HepG2 (cell line): Measurements from ENCODE around the gene TLK2. TPM values are rescaled to one million over a fixed set of nuclear protein-coding genes. Genes with fewer than 3 reads are reported as not detected.

Experiments used
- ATAC-seq: fragments of 200-7000 bp; cut with Tn5 transposase; 3 replicates; pipeline ENCODE4 v1.9.1; 2020; ENCODE audit warnings: mild to moderate bottlenecking, moderate library complexity
- BruUV-seq: library from RNA; stranded (reverse); fragments of 400-500 nt; replicated peaks from 2 replicates; lab custom pipeline; 2021; lab: Mats Ljungman, UMichigan
- CTCF ChIA-PET: fragments of 300-600 bp; formaldehyde crosslinking; extraction: SDS; loops from one replicate; lab custom pipeline; 2021; ENCODE audit warnings: low total read pairs, inconsistent platforms, low intra/inter-chr PET ratio; lab: Yijun Ruan, JAX
- POLR2A ChIA-PET: fragments of 350-600 bp; sonication (Branson Sonifier 250); formaldehyde crosslinking; loops from one replicate; lab custom pipeline; 2020; ENCODE audit warnings: antibody characterized with exemption, inconsistent platforms; lab: Yijun Ruan, JAX
- DNase-seq: peaks from one replicate; pipeline ENCODE4 v3.0.0-alpha.2; 2015; ENCODE audit warnings: low spot score
- FAIRE-seq: peaks from 3 replicates; lab custom pipeline; 2011; peaks lifted over from hg19 to GRCh38; lab: Jason Lieb, UNC
- H2AFZ ChIP-seq: one replicate; pipeline ENCODE4 v1.6.1; 2011; ENCODE audit warnings: low read length, inconsistent platforms
- H3K27ac ChIP-seq: fragments of 300-600 bp; 3 replicates; pipeline ENCODE4 v1.8.0; 2011; ENCODE audit warnings: mixed run types, mild to moderate bottlenecking, mixed read lengths, low read length, inconsistent platforms; ENCODE audit not compliant: insufficient read depth; ENCODE audit errors: extremely low read length
- H3K27me3 ChIP-seq, 2 experiments: fragments of 200-600 bp in 1 of 2; 2 replicates in 1 of 2; 3 replicates in 1 of 2; pipeline versions ENCODE4 v1.6.0 to v1.8.0; 2011; ENCODE audit warnings: low read length in 2 of 2, mild to moderate bottlenecking in 2 of 2, moderate library complexity in 2 of 2, inconsistent platforms in 1 of 2; ENCODE audit not compliant: insufficient read depth in 2 of 2, control insufficient read depth in 1 of 2
- H3K36me3 ChIP-seq, 2 experiments: fragments of 200-600 bp in 1 of 2; replicated peaks in 1 of 2; 2 replicates in 1 of 2; 3 replicates in 1 of 2; pipeline versions ENCODE4 v1.5.1 to v1.8.0; 2011; ENCODE audit warnings: low read length in 2 of 2, inconsistent platforms in 1 of 2; ENCODE audit not compliant: insufficient read depth in 2 of 2, control insufficient read depth in 1 of 2
- H3K4me1 ChIP-seq: 2 replicates; pipeline ENCODE4 v1.5.1; 2012; ENCODE audit warnings: low read length, inconsistent platforms; ENCODE audit not compliant: insufficient read depth
- H3K4me2 ChIP-seq: 2 replicates; pipeline ENCODE4 v1.6.0; 2011; ENCODE audit warnings: low read depth, low read length, inconsistent platforms
- H3K4me3 ChIP-seq, 3 experiments: fragments of 200-600 bp in 1 of 3; sonication (generic), shearing (Covaris generic) in 1 of 3; replicated peaks in 1 of 3; 2 replicates each; pipeline ENCODE4 v1.5.1; 2011 to 2016; ENCODE audit warnings: low read length in 3 of 3, inconsistent platforms in 2 of 3, low read depth in 2 of 3, mild to moderate bottlenecking in 2 of 3, control low read depth in 1 of 3, mixed read lengths in 1 of 3; ENCODE audit not compliant: insufficient read depth in 1 of 3
- H3K79me2 ChIP-seq: one replicate; pipeline ENCODE4 v1.6.1; 2011; ENCODE audit warnings: low read length, inconsistent platforms; ENCODE audit not compliant: insufficient read depth
- H3K9ac ChIP-seq: 2 replicates; pipeline ENCODE4 v1.6.0; 2011; ENCODE audit warnings: mild to moderate bottlenecking, low read depth, low read length, inconsistent platforms; ENCODE audit not compliant: insufficient read depth
- H3K9me3 ChIP-seq: 2 replicates; pipeline ENCODE4 v1.5.1; 2012; ENCODE audit warnings: mild to moderate bottlenecking, low read length
- H4K20me1 ChIP-seq: 2 replicates; pipeline ENCODE4 v1.6.0; 2011; ENCODE audit warnings: inconsistent platforms, mild to moderate bottlenecking, low read length, moderate library complexity; ENCODE audit not compliant: insufficient read depth
- DDIT3 ChIP-seq: sonication (generic); formaldehyde crosslinking; IDR thresholded peaks from 2 replicates; pipeline ENCODE4 v1.4.0; 2020; ENCODE audit warnings: mild to moderate bottlenecking, missing genetic modification reagents
- EHMT2 ChIP-seq: fragments of 200-600 bp; sonication (generic); IDR thresholded peaks from 2 replicates; pipeline ENCODE4 v1.7.0; 2017; ENCODE audit warnings: antibody characterized with exemption, low read depth, low read length, borderline replicate concordance
- GATA4 ChIP-seq: sonication (generic); IDR thresholded peaks from 2 replicates; pipeline ENCODE4 v1.6.1; 2016; ENCODE audit warnings: antibody characterized with exemption, low read depth, borderline replicate concordance
- GMEB2 ChIP-seq: IDR thresholded peaks from 2 replicates; pipeline ENCODE4 v1.6.1; 2016; ENCODE audit warnings: missing biosample characterization, missing genetic modification reagents, low read depth
- HDAC1 ChIP-seq: sonication (generic); formaldehyde crosslinking; IDR thresholded peaks from 2 replicates; pipeline ENCODE4 v1.5.1; 2020; ENCODE audit warnings: mild to moderate bottlenecking, missing genetic modification reagents
- NCOR1 ChIP-seq: fragments of 200-600 bp; sonication (generic); IDR thresholded peaks from 2 replicates; pipeline ENCODE4 v1.7.0; 2017; ENCODE audit warnings: antibody characterized with exemption, low read length, borderline replicate concordance
- NFYB ChIP-seq: sonication (generic); formaldehyde crosslinking; IDR thresholded peaks from 2 replicates; pipeline ENCODE4 v1.4.0; 2020; ENCODE audit warnings: missing genetic modification reagents
- RELA ChIP-seq: sonication (generic); formaldehyde crosslinking; IDR thresholded peaks from 2 replicates; pipeline ENCODE4 v1.4.0; 2020; ENCODE audit warnings: missing genetic modification reagents
- RFX3 ChIP-seq: IDR thresholded peaks from 2 replicates; pipeline ENCODE4 v1.6.1; 2016; ENCODE audit warnings: missing biosample characterization, missing genetic modification reagents
- TFDP1 ChIP-seq: IDR thresholded peaks from 2 replicates; pipeline ENCODE4 v1.6.1; 2016; ENCODE audit warnings: missing compliant biosample characterization, missing genetic modification reagents, borderline replicate concordance
- ZKSCAN5 ChIP-seq: sonication (generic); formaldehyde crosslinking; IDR thresholded peaks from 2 replicates; pipeline ENCODE4 v1.5.1; 2020; ENCODE audit warnings: mild to moderate bottlenecking, missing genetic modification reagents
- ZNF124 ChIP-seq: sonication (generic); formaldehyde crosslinking; IDR thresholded peaks from 2 replicates; pipeline ENCODE4 v1.4.0; 2020; ENCODE audit warnings: missing genetic modification reagents
- ZNF367 ChIP-seq: sonication (generic); formaldehyde crosslinking; IDR thresholded peaks from 2 replicates; pipeline ENCODE4 v1.4.0; 2020; ENCODE audit warnings: missing genetic modification reagents, borderline replicate concordance
- ZNF407 ChIP-seq: sonication (generic); formaldehyde crosslinking; IDR thresholded peaks from one replicate; pipeline ENCODE4 v1.5.1; 2020; ENCODE audit warnings: mild to moderate bottlenecking, missing genetic modification reagents; ENCODE audit errors: not compliant biosample characterization
- ZNF674 ChIP-seq: sonication (generic); formaldehyde crosslinking; IDR thresholded peaks from 2 replicates; pipeline ENCODE4 v1.5.0; 2020; ENCODE audit warnings: low read depth, mild to moderate bottlenecking, missing genetic modification reagents
- WGBS: methylation state at CpG from one replicate; pipeline ENCODE4 v1.1.6; 2017; ENCODE audit warnings: low lambda C conversion rate; 5-methylcytosine and 5-hydroxymethylcytosine counted together
- in situ Hi-C: cut with HindIII; loops from 2 replicates; pipeline ENCODE4 v1.10.0; 2017; ENCODE audit warnings: low pct_unique_long_range_greater_than_20kb; ENCODE audit not compliant: extremely low pct_ligation_motif_present
- intact Hi-C: fragments of 100-400 bp; cut with micrococcal nuclease; formaldehyde crosslinking; loops from one replicate; pipeline ENCODE4 v1.10.0; 2022; ENCODE audit not compliant: unreplicated experiment
- polyA plus RNA-seq, 8 experiments: library from polyadenylated mRNA; depleted of rRNA in 3 of 8; stranded (reverse) in 7 of 8; unstranded in 1 of 8; fragments of >200 nt; fragmentation: Illumina TruSeq in 4 of 8; extraction: Trizol in 4 of 8; gene quantifications; 2 replicates each; pipeline versions ENCODE4 v1.2.1 to v1.2.3, GENCODE V29; 2011 to 2016; ENCODE audit warnings: low read depth in 4 of 8, missing spikeins in 1 of 8, mixed read lengths in 1 of 8; ENCODE audit not compliant: insufficient read depth in 1 of 8
- total RNA-seq, 5 experiments: library from RNA; depleted of rRNA; stranded (reverse); fragments of >200 nt; fragmentation: Illumina TruSeq; extraction: Trizol; gene quantifications; 2 replicates each; pipeline ENCODE4 v1.2.3, GENCODE V29; 2016; ENCODE audit warnings: low read depth in 1 of 5

TLK2 gene
- total and polyA plus RNA-seq, 2 of the 13 experiments (the other 11 are each of a cell fraction or from before 2014, with no cell fraction given), result 58.7 to 60.8 TPM

- in situ Hi-C loops, result no loop called here
- Histone ChIP-seq H2AFZ (no peak overlapping the region), H3K27me3 (peaks cover 10 to 63% of the 10 kb centered on the region in 2 experiments; a peak in 4 of 5 replicates), H3K79me2 (no peaks in the 10 kb centered on the region), H3K4me3 (no peak overlapping the region), H3K4me1 (peaks cover 26% of the 10 kb centered on the region), H3K36me3 (no peaks in the 10 kb centered on the region), H3K4me2 (no peak overlapping the region), H3K9ac (no peak overlapping the region), H3K9me3 (no peaks in the 10 kb centered on the region), H4K20me1 (no peaks in the 10 kb centered on the region), H3K27ac (no peak overlapping the region)
- intact Hi-C loops, result no loop called here
- no peak for FAIRE-seq
- ChIA-PET CTCF (no interaction called here), POLR2A (no interaction called here)
- ATAC-seq, result no peak
- BruUV-seq, result no TSS peak
- 49% methylated on average over 7 of the region's 7 CpGs for WGBS
- no peak for DNase-seq
- TF ChIP-seq HDAC1 (CRISPR knock-in tag), result no peak
- TF ChIP-seq TFDP1 (CRISPR knock-in tag), result no peak
- TF ChIP-seq NCOR1, result no peak
- TF ChIP-seq RELA (CRISPR knock-in tag), result no peak
- no peak for TF ChIP-seq GATA4
- no peak for TF ChIP-seq EHMT2
- no peak for TF ChIP-seq ZNF367 (CRISPR knock-in tag)
- TF ChIP-seq ZNF674 (CRISPR knock-in tag), result no peak
- no peak for TF ChIP-seq ZKSCAN5
- TF ChIP-seq DDIT3 (CRISPR knock-in tag), result no peak
- no peak for TF ChIP-seq RFX3 (CRISPR knock-in tag)
- no peak for TF ChIP-seq ZNF407
- no peak for TF ChIP-seq NFYB (CRISPR knock-in tag)
- no peak for TF ChIP-seq ZNF124 (CRISPR knock-in tag)
- TF ChIP-seq GMEB2 (CRISPR knock-in tag), result no peak
These were observed 170.9 kb downstream of the TLK2 start for GRCh38 chr17:62649570-62649969.
